SK-N-SH (cell line): ENCODE results near the gene MEX3A.

Experiments
- EP300 ChIP-seq, 2 experiments: IDR thresholded peaks; 2 replicates each; pipeline versions ENCODE4 v1.4.0 to v1.6.1; 2012; ENCODE audit warnings: borderline replicate concordance in 1 of 2, low read depth in 1 of 2, low read length in 1 of 2
- EZH2phosphoT487 ChIP-seq: fragments of 200-600 bp; sonication (generic); IDR thresholded peaks from 2 replicates; pipeline ENCODE4 v1.6.1; 2017; ENCODE audit warnings: low read depth, mixed run types, mild to moderate bottlenecking, antibody characterized with exemption, moderate library complexity, borderline replicate concordance
- GABPA ChIP-seq: IDR thresholded peaks from 2 replicates; pipeline ENCODE4 v1.4.0; 2012; ENCODE audit warnings: low read depth, mild to moderate bottlenecking
- IRF3 ChIP-seq: fragments of 150-350 bp; IDR thresholded peaks from 2 replicates; pipeline ENCODE4 v1.6.1; 2016; ENCODE audit warnings: mild to moderate bottlenecking, low read depth, low read length
- JUND ChIP-seq: IDR thresholded peaks from 2 replicates; pipeline ENCODE4 v1.4.0; 2012
- MAX ChIP-seq: IDR thresholded peaks from 2 replicates; pipeline ENCODE4 v1.4.0; 2012; ENCODE audit warnings: low read depth
- MXI1 ChIP-seq: IDR thresholded peaks from 2 replicates; pipeline ENCODE4 v1.6.1; 2012; ENCODE audit warnings: mild to moderate bottlenecking, low read depth, low read length, improper control_type of control experiment
- REST ChIP-seq: IDR thresholded peaks from 2 replicates; pipeline ENCODE4 v1.6.1; 2012; ENCODE audit warnings: mild to moderate bottlenecking, low read depth, low read length, moderate library complexity
- RFX5 ChIP-seq: IDR thresholded peaks from 2 replicates; pipeline ENCODE4 v1.6.1; 2012; ENCODE audit warnings: mild to moderate bottlenecking, improper control_type of control experiment, low read length
- RXRA ChIP-seq: IDR thresholded peaks from 2 replicates; pipeline ENCODE4 v1.4.0; 2012; ENCODE audit warnings: low read depth, mild to moderate bottlenecking, borderline replicate concordance
- SMC3 ChIP-seq: IDR thresholded peaks from 2 replicates; pipeline ENCODE4 v1.6.1; 2012; ENCODE audit warnings: low read depth, low read length, improper control_type of control experiment
- TF ChIP-seq, protein P1 (sequence below): fragments of 200-600 bp; sonication (generic); IDR thresholded peaks from 2 replicates; pipeline ENCODE4 v1.6.1; 2017; ENCODE audit warnings: antibody characterized with exemption, mild to moderate bottlenecking, moderate library complexity
- TF ChIP-seq, protein P2 (sequence below): IDR thresholded peaks from 2 replicates; pipeline ENCODE4 v1.4.0; 2012; ENCODE audit warnings: low read depth, borderline replicate concordance

DNA sequence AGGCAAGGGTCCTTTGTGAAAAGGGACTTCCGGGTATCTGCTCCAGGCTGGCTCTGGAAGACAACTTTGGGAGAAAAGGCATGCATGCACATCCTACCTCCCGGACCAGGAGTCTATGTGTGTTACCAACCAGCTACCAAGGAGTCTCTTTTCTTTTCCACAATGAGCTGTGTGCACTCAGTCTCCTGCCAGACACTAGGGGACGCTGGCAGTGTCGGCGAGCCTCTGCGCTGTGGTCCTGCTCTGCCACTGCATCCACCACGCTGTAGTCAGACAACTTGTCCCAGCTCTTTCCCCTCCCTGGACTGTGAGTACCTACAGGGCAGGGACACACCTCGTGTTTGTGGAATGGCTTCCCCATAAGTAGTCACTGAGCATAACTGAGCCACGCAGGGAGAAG, 56.4 kb downstream of the MEX3A start:
- TF ChIP-seq IRF3 (no peak), REST (no peak), RXRA (no peak), GABPA (no peak), EP300 (IDR thresholded peaks at IDR 0.05; ENCODE audit: borderline replicate concordance in 1 of 2, low read depth in 1 of 2, low read length in 1 of 2) (no peak), MXI1 (peak; percentile 62), JUND (no peak), RFX5 (no peak), EZH2phosphoT487 (no peak), MAX (no peak), SMC3 (peak; percentile 81)
- TF ChIP-seq, protein P1, sequence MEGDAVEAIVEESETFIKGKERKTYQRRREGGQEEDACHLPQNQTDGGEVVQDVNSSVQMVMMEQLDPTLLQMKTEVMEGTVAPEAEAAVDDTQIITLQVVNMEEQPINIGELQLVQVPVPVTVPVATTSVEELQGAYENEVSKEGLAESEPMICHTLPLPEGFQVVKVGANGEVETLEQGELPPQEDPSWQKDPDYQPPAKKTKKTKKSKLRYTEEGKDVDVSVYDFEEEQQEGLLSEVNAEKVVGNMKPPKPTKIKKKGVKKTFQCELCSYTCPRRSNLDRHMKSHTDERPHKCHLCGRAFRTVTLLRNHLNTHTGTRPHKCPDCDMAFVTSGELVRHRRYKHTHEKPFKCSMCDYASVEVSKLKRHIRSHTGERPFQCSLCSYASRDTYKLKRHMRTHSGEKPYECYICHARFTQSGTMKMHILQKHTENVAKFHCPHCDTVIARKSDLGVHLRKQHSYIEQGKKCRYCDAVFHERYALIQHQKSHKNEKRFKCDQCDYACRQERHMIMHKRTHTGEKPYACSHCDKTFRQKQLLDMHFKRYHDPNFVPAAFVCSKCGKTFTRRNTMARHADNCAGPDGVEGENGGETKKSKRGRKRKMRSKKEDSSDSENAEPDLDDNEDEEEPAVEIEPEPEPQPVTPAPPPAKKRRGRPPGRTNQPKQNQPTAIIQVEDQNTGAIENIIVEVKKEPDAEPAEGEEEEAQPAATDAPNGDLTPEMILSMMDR, result peak; percentile 72
- TF ChIP-seq, protein P2, sequence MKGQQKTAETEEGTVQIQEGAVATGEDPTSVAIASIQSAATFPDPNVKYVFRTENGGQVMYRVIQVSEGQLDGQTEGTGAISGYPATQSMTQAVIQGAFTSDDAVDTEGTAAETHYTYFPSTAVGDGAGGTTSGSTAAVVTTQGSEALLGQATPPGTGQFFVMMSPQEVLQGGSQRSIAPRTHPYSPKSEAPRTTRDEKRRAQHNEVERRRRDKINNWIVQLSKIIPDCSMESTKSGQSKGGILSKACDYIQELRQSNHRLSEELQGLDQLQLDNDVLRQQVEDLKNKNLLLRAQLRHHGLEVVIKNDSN, result no peak
